ENCODE data around the gene PCDHB11. TPM values are rescaled to one million over a fixed set of nuclear protein-coding genes. Genes with fewer than 3 reads are reported as not detected.
"Not testable (repeated sequence)": the region's sequence is repeated elsewhere in the genome, so short reads cannot be mapped to it uniquely, and the experiment has no call there.

Gene PCDHB11
- total and polyA plus RNA-seq, 2 of the 8 experiments (the other 6 are each of a cell fraction or from before 2014, with no cell fraction given): 0.50 to 0.86 TPM

GRCh38 chr5:141216035-141216434 lies 16.6 kb downstream of the PCDHB11 start:
- H3K14ac ChIP-seq (ENCODE audit: insufficient read length); H3K23ac ChIP-seq (ENCODE audit: insufficient read length); H4K20me1 ChIP-seq (replicated peaks in 1 of 2; ENCODE audit: control insufficient read depth in 1 of 2, insufficient read depth in 2 of 2, low read length in 2 of 2); DNase-seq (ENCODE audit: low read depth in 1 of 2, low spot score in 2 of 2); H2BK12ac ChIP-seq (ENCODE audit: low read depth, low read length); FAIRE-seq; H2AFZ ChIP-seq (ENCODE audit: low read length); H3K79me2 ChIP-seq (ENCODE audit: control insufficient read depth in 1 of 2, insufficient read depth in 2 of 2, low read length in 2 of 2); H3K56ac ChIP-seq (replicated peaks; ENCODE audit: insufficient read length, low read depth, low read length); H3K4ac ChIP-seq (replicated peaks; ENCODE audit: insufficient read length, low read depth, low read length); H3K4me1 ChIP-seq (replicated peaks in 1 of 4; ENCODE audit: control insufficient read depth in 3 of 4, insufficient read depth in 4 of 4, low read length in 3 of 4); H3K9ac ChIP-seq (replicated peaks in 1 of 4; ENCODE audit: extremely low read depth in 1 of 4, low read depth in 3 of 4, low read length in 3 of 4); H4K5ac ChIP-seq (ENCODE audit: insufficient read length, low read depth, low read length); H2BK15ac ChIP-seq (ENCODE audit: low read length); H3K18ac ChIP-seq (ENCODE audit: extremely low read depth, low read length); H2BK5ac ChIP-seq (ENCODE audit: low read depth, low read length); H3K79me1 ChIP-seq (ENCODE audit: low read depth, low read length); POLR2A ChIA-PET (ENCODE audit: partially characterized antibody); H2BK20ac ChIP-seq (ENCODE audit: low read length); H4K91ac ChIP-seq (replicated peaks; ENCODE audit: insufficient read length, low read length); H3K4me2 ChIP-seq (ENCODE audit: insufficient read depth in 1 of 2, low read depth in 2 of 2, low read length in 2 of 2); H2AK5ac ChIP-seq (ENCODE audit: low read depth, low read length); H3K36me3 ChIP-seq (ENCODE audit: control insufficient read depth in 2 of 4, insufficient read depth in 4 of 4, low read length in 3 of 4); H3K27ac ChIP-seq (ENCODE audit: low read depth, low read length); H3K23me2 ChIP-seq (ENCODE audit: low read depth, low read length); H4K8ac ChIP-seq (ENCODE audit: extremely low read depth, insufficient read depth, low read length); H3K27me3 ChIP-seq (replicated peaks in 1 of 4; ENCODE audit: control insufficient read depth in 3 of 4, extremely low read depth in 1 of 4, insufficient read depth in 3 of 4, low read length in 3 of 4); H3K4me3 ChIP-seq (ENCODE audit: extremely low read depth in 1 of 4, insufficient read depth in 2 of 4, low read depth in 3 of 4, low read length in 4 of 4); H2BK120ac ChIP-seq (replicated peaks; ENCODE audit: low read depth, low read length): not testable (repeated sequence)
- peaks cover 7 to 16% of the 10 kb centered on the region in 2 experiments; a peak in 3 of 4 replicates for H3K9me3 ChIP-seq (ENCODE audit: insufficient read depth in 2 of 2, low read depth in 1 of 2, low read length in 1 of 2)
- WGBS, 2 experiments (ENCODE audit: extremely low coverage in 1 of 2, insufficient coverage in 1 of 2, insufficient read length in 1 of 2, insufficient replicate concordance in 2 of 2, low coverage in 1 of 2, low lambda C conversion rate in 2 of 2, missing lambda C conversion rate in 1 of 2): 90% methylated on average over 11 of the region's 26 CpGs; no CpG with 5 or more reads in 1 of the 2 experiments
- CTCF ChIA-PET (ENCODE audit: partially characterized antibody): interaction anchor here (1.1 to 2.8 kb wide), 5 partner anchors 13 to 298 kb away, joined by 3 to 13 read pairs (median 3); partner anchors contain the start of genes PCDHB11, PCDHB15 and PCDHGB1
